GM12872 (cell line): ENCODE data around the gene SIGLEC6.

Experiments used
- CTCF ChIP-seq: IDR thresholded peaks from 3 replicates; pipeline ENCODE4 v1.5.1; 2011; ENCODE audit warnings: low read depth, mild to moderate bottlenecking, low read length, moderate library complexity; ENCODE audit not compliant: insufficient read depth

Gene SIGLEC6

GRCh38 chr19:51479531-51480331, 51.7 kb downstream of the SIGLEC6 start:
- no peak for TF ChIP-seq CTCF

GRCh38 chr19:51478381-51479234, 52.9 kb downstream of the SIGLEC6 start, which contains the start of gene CEACAM18:
CEACAM18 (plus strand) TSS chr19:51478539.
- no peak for TF ChIP-seq CTCF

DNA sequence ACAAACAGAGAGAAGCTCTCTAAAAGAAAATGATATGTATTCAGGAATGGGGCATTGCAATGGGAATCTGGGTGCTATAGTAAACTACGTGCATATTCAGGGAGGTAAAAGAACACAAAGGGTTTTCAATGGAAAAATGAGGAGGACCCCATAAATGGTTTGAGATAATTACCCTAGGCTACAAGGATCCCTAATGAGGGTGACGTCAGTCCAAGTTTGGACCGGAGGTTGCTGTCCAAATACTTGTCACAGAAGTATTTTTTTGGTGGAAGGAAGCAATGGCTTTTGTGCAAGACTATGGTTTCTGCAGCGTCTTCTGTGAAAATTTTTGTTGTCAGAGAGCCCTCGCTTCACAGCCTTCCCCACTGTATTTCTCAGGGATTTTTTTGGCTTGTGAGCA, 54.1 kb downstream of the SIGLEC6 start:
- no peak for TF ChIP-seq CTCF

DNA sequence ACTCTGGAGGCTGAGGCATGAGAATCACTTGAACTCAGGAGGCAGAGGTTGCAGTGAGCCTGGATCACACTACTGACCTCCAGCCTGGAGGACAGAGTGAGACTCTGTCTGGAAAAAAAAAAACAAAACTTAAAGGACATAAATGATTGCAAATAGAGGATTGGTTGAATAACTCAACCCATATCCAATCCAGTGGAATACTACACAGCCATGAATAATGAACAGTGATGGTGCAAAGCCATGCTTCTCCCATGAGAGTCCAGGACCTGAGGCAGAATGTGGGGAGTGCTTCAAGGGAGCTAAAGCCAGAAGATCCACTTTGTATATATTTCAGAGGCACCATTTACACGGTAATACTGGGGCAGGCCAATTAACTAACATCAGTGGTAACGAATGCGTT, 55.3 kb downstream of the SIGLEC6 start:
- no peak for TF ChIP-seq CTCF

DNA sequence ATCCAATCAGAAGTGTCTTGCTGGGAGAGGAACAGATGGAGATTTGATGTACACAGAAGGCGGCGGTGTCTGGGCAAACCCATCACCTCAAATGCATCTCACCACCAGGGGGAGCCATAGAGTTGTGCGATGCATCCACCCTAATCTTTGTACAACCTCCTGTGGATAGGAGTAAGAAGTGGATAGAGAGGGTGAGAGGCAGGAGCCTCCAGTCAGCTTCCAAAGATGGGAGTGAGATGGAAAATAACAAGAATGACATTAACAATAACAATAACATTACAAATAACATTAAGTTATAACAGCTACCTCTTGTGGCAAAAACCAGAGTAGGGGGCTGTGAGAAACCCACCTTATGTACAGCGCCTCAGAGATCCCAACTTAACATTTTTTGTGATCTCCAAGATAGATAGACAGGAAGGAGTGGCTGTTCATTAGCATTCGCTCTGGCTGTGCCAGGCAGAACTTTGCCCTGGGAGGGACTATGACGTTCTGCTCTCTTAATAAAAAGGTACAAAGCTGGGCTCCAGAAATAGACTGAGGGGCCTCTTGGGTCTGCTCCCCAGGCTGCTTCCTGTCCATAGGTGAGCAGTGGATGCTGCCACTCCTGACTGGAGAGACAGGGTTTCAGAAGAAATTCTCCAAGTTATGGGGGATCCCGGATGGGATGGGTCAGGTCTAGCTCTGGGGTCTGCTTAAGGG, 58.3 kb downstream of the SIGLEC6 start:
- TF ChIP-seq CTCF = peak; percentile 83

GRCh38 chr19:51472607-51473006, 58.9 kb downstream of the SIGLEC6 start:
- TF ChIP-seq CTCF = no peak

DNA sequence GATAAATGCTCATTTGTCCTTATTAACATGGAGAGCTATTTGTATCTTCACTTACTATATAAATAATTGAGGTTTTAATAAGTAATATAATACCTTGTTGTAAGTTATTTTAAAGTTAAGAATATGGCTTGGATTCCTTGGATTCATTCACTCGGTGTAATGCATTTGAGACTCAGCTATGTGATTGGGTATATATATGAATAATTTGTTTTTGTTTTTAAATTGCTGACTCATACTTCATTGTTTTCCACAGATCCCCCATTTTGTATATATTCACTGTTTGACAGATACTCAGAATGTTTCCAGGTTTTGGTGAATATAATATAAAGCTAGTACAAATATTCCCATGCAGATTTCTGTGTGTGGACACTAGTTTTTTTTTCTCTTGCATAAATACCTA, 59.9 kb downstream of the SIGLEC6 start:
- TF ChIP-seq CTCF = no peak
